T-helper 9 cell (primary cell): ENCODE data around the gene SYP.
"Not testable (repeated sequence)": the region's sequence is repeated elsewhere in the genome, so short reads cannot be mapped to it uniquely, and the experiment has no call there.

Source experiments
- DNase-seq: peaks from one replicate; pipeline ENCODE4 v3.0.0-alpha.2; 2020

Gene SYP

GRCh38 chrX:49188468-49189076 lies 11.4 kb downstream of the SYP start:
- DNase-seq, result no peak

- no peak for DNase-seq
Measured at GRCh38 chrX:49187526-49187925, 12.5 kb downstream of the SYP start.

- DNase-seq, result no peak
Measured at GRCh38 chrX:49187028-49187394, 13.0 kb downstream of the SYP start.

- peak; percentile 61 for DNase-seq
Measured at GRCh38 chrX:49186125-49187027, 13.6 kb downstream of the SYP start, which contains the start of gene PRICKLE3. Gene PRICKLE3 (minus strand): TSS chrX:49186373. CDS start chrX:49186297, 76 bp downstream.

GRCh38 chrX:49184294-49185281 lies 15.4 kb downstream of the SYP start:
- DNase-seq, result no peak

DNA sequence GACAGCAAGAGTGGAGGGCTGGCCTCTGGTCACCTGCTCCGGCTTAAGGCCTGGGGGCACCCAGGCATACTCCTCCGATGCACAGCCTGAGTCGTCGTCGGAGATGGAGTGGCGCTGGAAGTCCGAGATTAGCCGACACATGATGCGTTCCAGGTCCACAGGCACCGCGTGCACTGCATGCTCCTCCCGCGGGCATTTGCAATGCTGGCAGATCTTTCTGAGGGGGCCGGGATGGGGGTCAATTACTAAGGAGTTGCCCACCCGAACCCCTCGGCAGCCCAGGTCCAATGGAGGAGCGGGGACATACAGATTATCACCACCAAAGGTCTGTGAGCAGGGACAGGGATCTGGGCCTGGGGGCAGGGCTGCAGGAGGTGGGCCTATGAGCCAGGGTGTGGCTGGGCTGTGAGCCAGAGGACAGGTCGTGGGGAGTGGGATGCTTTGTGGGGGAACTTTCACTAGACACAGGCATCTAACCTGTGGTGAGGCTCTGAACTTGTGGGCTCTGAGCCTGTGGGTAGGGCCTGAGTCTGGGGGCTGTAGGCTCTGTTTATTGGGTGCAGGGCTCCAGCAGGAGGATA lies 16.2 kb downstream of the SYP start:
- no peak for DNase-seq

- DNase-seq, result no peak
Measured at GRCh38 chrX:49179358-49179757, 20.6 kb downstream of the SYP start.

DNA sequence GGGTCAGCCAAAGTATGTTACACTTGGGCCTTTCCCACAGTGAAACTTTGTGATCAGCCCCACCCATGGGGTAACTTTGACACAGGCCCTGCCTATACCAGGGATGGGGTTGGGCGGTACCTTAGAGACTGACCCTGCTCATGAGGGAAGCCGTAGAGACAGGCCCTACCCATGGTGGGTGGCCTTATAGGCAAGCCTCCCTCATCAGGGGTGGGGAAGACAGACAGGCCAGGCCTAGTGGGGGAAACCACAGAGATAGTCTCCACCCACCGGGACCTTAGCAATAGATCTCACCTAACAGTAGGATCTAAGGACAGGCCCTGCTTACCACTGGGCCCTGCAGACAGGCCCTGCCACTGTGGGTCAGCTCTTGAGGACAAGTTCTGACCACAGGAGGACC lies 21.5 kb downstream of the SYP start:
- DNase-seq, result no peak

- DNase-seq, result no peak
Measured at GRCh38 chrX:49177873-49178480, 22.0 kb downstream of the SYP start.

DNA sequence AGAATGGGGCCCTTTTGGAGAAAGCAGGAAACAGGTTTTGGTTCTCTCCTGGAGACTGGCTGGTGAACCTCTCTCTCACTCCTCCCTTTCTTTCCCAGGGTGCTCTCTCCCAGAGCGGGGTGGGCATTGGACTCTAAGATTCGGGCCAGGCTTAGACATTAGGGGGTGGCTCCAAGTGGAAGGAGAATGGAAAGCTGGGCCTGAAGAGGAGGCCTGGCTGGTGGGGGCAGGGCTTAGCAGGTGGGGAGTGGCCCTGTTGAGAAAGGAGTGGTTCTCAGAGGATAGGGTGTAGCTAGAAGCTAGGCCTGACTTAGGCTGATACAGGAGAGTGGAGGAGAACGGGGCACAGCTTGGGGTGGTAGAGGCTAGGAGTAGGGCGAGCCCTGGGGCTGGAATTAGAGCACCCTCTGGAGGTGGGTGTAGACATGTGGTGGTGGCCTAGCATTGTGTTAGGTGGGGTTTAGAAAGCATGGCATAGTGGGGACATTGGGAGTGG lies 22.6 kb downstream of the SYP start:
- DNase-seq, result no peak

GRCh38 chrX:49176421-49177326 lies 23.3 kb downstream of the SYP start:
- no peak for DNase-seq

- DNase-seq, result no peak
Measured at GRCh38 chrX:49175435-49176274, 24.3 kb downstream of the SYP start.

DNA sequence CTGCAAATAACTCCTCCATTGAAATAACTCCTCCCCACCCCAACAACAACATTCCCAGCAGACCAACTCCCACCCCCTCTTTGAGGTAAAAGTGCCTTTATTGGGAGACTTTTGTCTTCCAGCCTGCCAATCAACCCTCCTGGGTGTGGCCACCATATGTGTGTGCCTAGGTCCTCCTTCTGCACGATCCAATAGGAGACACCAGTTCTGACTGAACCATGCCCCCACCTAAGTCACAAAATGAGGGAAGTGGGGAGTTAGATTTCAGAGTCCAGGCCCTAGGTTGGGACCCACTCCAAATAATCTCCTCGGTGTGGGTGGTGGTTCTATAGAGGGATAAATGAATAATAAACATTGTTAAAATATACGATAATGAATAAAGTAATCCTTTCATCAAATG lies 25.3 kb downstream of the SYP start:
- no peak for DNase-seq

DNA sequence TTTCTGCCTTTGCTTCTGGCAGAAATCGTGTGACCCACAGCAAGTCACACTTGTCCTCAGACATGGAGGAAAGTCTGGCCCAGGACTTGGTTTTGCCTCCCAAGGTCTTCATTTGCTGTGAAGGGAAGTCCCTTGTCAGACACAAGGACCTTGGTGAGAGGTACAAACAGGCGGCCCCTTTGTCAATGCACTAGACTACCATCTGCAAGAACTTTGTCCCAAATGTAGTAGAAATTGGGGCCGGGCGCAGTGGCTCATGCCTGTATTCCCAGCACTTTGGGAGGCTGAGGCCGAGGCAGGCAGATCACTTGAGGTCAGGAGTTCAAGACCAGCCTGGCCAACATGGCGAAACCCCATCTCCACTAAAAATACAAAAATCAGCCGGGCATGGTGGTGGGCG lies 26.4 kb downstream of the SYP start:
- DNase-seq, result not testable (repeated sequence)

GRCh38 chrX:49172280-49172780 lies 27.7 kb downstream of the SYP start:
- DNase-seq, result peak; percentile 41

- DNase-seq, result peak; percentile 61
Measured at GRCh38 chrX:49171752-49172279, 28.2 kb downstream of the SYP start, which contains the start of gene PLP2. Gene PLP2 (plus strand): TSS chrX:49171898. CDS start chrX:49172001, 103 bp downstream.

- DNase-seq, result no peak
Measured at GRCh38 chrX:49167740-49168108, 32.3 kb downstream of the SYP start.

GRCh38 chrX:49166914-49167739 lies 32.9 kb downstream of the SYP start:
- DNase-seq, result peak; percentile 56
